ENCODE results near the gene USP53.

GRCh38 chr4:119212234-119212963, at the start of gene USP53:
- no peak for TF ChIP-seq CTCF (IDR thresholded peaks at IDR 0.05; ENCODE audit: low read length)
- TF ChIP-seq EZH2phosphoT487 (IDR thresholded peaks at IDR 0.05; ENCODE audit: low read length) = no peak

All from MM.1S (cell line).